Mesendoderm (in vitro differentiated cells): ENCODE measurements around the gene PLPPR3.

Experiments
- DNase-seq: peaks from one replicate; pipeline ENCODE4 v3.0.0; 2013
- H2AK5ac ChIP-seq: 2 replicates; pipeline ENCODE4 v1.6.1; 2013; ENCODE audit warnings: low read length, inconsistent platforms
- H2BK120ac ChIP-seq: 2 replicates; pipeline ENCODE4 v1.6.1; 2013; ENCODE audit warnings: low read depth, mild to moderate bottlenecking, low read length, moderate library complexity, mixed read lengths
- H2BK15ac ChIP-seq: replicated peaks from 2 replicates; pipeline ENCODE4 v1.6.1; 2013; ENCODE audit warnings: low read depth, mild to moderate bottlenecking, moderate library complexity
- H2BK5ac ChIP-seq: 2 replicates; pipeline ENCODE4 v1.6.1; 2013; ENCODE audit warnings: low read length, inconsistent platforms
- H3K18ac ChIP-seq: 2 replicates; pipeline ENCODE4 v1.6.1; 2013; ENCODE audit warnings: mild to moderate bottlenecking, low read length, mixed read lengths
- H3K23ac ChIP-seq: one replicate; pipeline ENCODE4 v1.6.1; 2013; ENCODE audit warnings: low read length
- H3K27ac ChIP-seq: 2 replicates; pipeline ENCODE4 v1.5.1; 2013; ENCODE audit warnings: low read depth, mild to moderate bottlenecking, inconsistent platforms, low read length, moderate library complexity
- H3K27me3 ChIP-seq: 2 replicates; pipeline ENCODE4 v1.6.1; 2013; ENCODE audit warnings: low read length, control low read depth, mild to moderate bottlenecking, inconsistent platforms; ENCODE audit not compliant: insufficient read depth, poor library complexity
- H3K36me3 ChIP-seq: 2 replicates; pipeline ENCODE4 v1.6.1; 2013; ENCODE audit warnings: low read length, inconsistent platforms; ENCODE audit not compliant: control insufficient read depth, insufficient read depth
- H3K4ac ChIP-seq: one replicate; pipeline ENCODE4 v1.6.1; 2013; ENCODE audit warnings: low read depth, mild to moderate bottlenecking, low read length, moderate library complexity
- H3K4me1 ChIP-seq: 2 replicates; pipeline ENCODE4 v1.6.1; 2013; ENCODE audit warnings: low read depth, low read length, inconsistent platforms; ENCODE audit not compliant: control insufficient read depth
- H3K4me2 ChIP-seq: 2 replicates; pipeline ENCODE4 v1.6.1; 2013; ENCODE audit warnings: low read length
- H3K4me3 ChIP-seq: 2 replicates; pipeline ENCODE4 v1.5.1; 2013; ENCODE audit warnings: mild to moderate bottlenecking, low read length
- H3K56ac ChIP-seq: one replicate; pipeline ENCODE4 v1.6.1; 2013; ENCODE audit warnings: low read length
- H3K79me1 ChIP-seq: 2 replicates; pipeline ENCODE4 v1.6.1; 2013; ENCODE audit warnings: low read length, inconsistent platforms
- H3K79me2 ChIP-seq: 2 replicates; pipeline ENCODE4 v1.6.1; 2013; ENCODE audit warnings: mild to moderate bottlenecking, low read length; ENCODE audit not compliant: control insufficient read depth, insufficient read depth
- H3K9ac ChIP-seq: 2 replicates; pipeline ENCODE4 v1.6.1; 2013; ENCODE audit warnings: low read length, inconsistent platforms
- H4K5ac ChIP-seq: one replicate; pipeline ENCODE4 v1.6.1; 2013; ENCODE audit warnings: low read length
- H4K8ac ChIP-seq: one replicate; pipeline ENCODE4 v1.6.1; 2013; ENCODE audit warnings: low read depth, mild to moderate bottlenecking, control low read depth, low read length, moderate library complexity
- WGBS: extraction: QIAGEN DNeasy Blood & Tissue Kit; methylation state at CpG from one replicate; pipeline ENCODE4 v1.1.7; 2013; ENCODE audit warnings: low lambda C conversion rate, missing lambda C conversion rate; ENCODE audit not compliant: insufficient coverage; ENCODE audit errors: extremely low coverage; 5-methylcytosine and 5-hydroxymethylcytosine counted together

Gene PLPPR3

GRCh38 chr19:801861-802497 is 19.8 kb downstream of the PLPPR3 start:
- Histone ChIP-seq H3K79me2 (peaks cover 88% of the 10 kb centered on the region), H3K79me1 (peaks cover 7% of the 10 kb centered on the region), H3K4me2 (no peak overlapping the region), H3K4ac (no peak overlapping the region), H3K27ac (no peak overlapping the region), H2BK5ac (no peak overlapping the region), H3K27me3 (no peaks in the 10 kb centered on the region), H4K5ac (no peak overlapping the region), H2BK120ac (no peak overlapping the region), H3K4me1 (peaks cover 3% of the 10 kb centered on the region), H3K23ac (no peak overlapping the region), H3K9ac (peak overlapping the region; percentile 27), H2BK15ac (no peak overlapping the region), H3K4me3 (no peak overlapping the region), H3K36me3 (peaks cover 30% of the 10 kb centered on the region), H2AK5ac (no peak overlapping the region), H3K56ac (peak overlapping the region; percentile 70), H4K8ac (no peak overlapping the region), H3K18ac (no peak overlapping the region)
- WGBS: no CpG with 5 or more reads among the region's 23 CpGs
- DNase-seq: no peak

- DNase-seq: no peak
- WGBS: no CpG with 5 or more reads among the region's 29 CpGs
- H3K27ac ChIP-seq: no peak overlapping the region
Observed at GRCh38 chr19:801030-801860, 20.5 kb downstream of the PLPPR3 start.

GRCh38 chr19:800360-801029 is 21.3 kb downstream of the PLPPR3 start:
- Histone ChIP-seq H3K36me3 (peaks cover 18% of the 10 kb centered on the region), H2BK5ac (no peak overlapping the region), H3K4me2 (peak overlapping the region; percentile 11), H3K9ac (peak overlapping the region; percentile 62), H2BK15ac (no peak overlapping the region), H3K27ac (no peak overlapping the region), H3K27me3 (no peaks in the 10 kb centered on the region), H3K79me2 (peaks cover 76% of the 10 kb centered on the region), H2BK120ac (no peak overlapping the region), H3K4me1 (peaks cover 3% of the 10 kb centered on the region), H4K8ac (no peak overlapping the region), H3K23ac (no peak overlapping the region), H3K4me3 (no peak overlapping the region), H3K4ac (no peak overlapping the region), H3K18ac (no peak overlapping the region), H3K56ac (peak overlapping the region; percentile 54), H3K79me1 (peaks cover 2% of the 10 kb centered on the region), H2AK5ac (no peak overlapping the region), H4K5ac (no peak overlapping the region)
- WGBS: no CpG with 5 or more reads among the region's 17 CpGs
- no peak for DNase-seq

More at GRCh38 chr19:801030-801860, 20.5 kb downstream of the PLPPR3 start:
- peaks cover 82% of the 10 kb centered on the region for H3K79me2 ChIP-seq
- no peak overlapping the region for H3K18ac ChIP-seq
- peaks cover 2% of the 10 kb centered on the region for H3K79me1 ChIP-seq
- no peaks in the 10 kb centered on the region for H3K27me3 ChIP-seq
- H3K56ac ChIP-seq: peak overlapping the region; percentile 44
- H3K4me3 ChIP-seq: no peak overlapping the region
- no peak overlapping the region for H2BK120ac ChIP-seq
- no peak overlapping the region for H3K4ac ChIP-seq
- peaks cover 22% of the 10 kb centered on the region for H3K36me3 ChIP-seq
- H3K4me1 ChIP-seq: peaks cover 3% of the 10 kb centered on the region
- H2BK15ac ChIP-seq: no peak overlapping the region
- H3K9ac ChIP-seq: peak overlapping the region; percentile 29
- H4K8ac ChIP-seq: no peak overlapping the region
- H4K5ac ChIP-seq: no peak overlapping the region
- no peak overlapping the region for H3K4me2 ChIP-seq
- H3K23ac ChIP-seq: no peak overlapping the region
- H2BK5ac ChIP-seq: no peak overlapping the region
- no peak overlapping the region for H2AK5ac ChIP-seq

GRCh38 chr19:799076-799881 is 22.5 kb downstream of the PLPPR3 start:
- peak overlapping the region; percentile 98 for H3K27ac ChIP-seq
- no CpG with 5 or more reads among the region's 28 CpGs for WGBS

GRCh38 chr19:798415-799075 is 23.2 kb downstream of the PLPPR3 start:
- WGBS: no CpG with 5 or more reads among the region's 44 CpGs

More at GRCh38 chr19:799076-799881, 22.5 kb downstream of the PLPPR3 start:
- peak; percentile 78 for DNase-seq
- Histone ChIP-seq H3K79me2 (peaks cover 64% of the 10 kb centered on the region), H3K4me3 (peak overlapping the region; percentile 100), H3K27me3 (no peaks in the 10 kb centered on the region), H3K36me3 (peaks cover 10% of the 10 kb centered on the region), H3K9ac (peak overlapping the region; percentile 99), H2BK120ac (no peak overlapping the region), H3K4ac (no peak overlapping the region), H3K4me2 (peak overlapping the region; percentile 73), H2AK5ac (no peak overlapping the region), H4K8ac (no peak overlapping the region), H3K18ac (no peak overlapping the region), H2BK15ac (no peak overlapping the region), H3K4me1 (peaks cover 3% of the 10 kb centered on the region), H2BK5ac (no peak overlapping the region), H3K23ac (peak overlapping the region; percentile 97), H3K56ac (peak overlapping the region; percentile 98), H3K79me1 (peaks cover 2% of the 10 kb centered on the region), H4K5ac (no peak overlapping the region)

More at GRCh38 chr19:798415-799075, 23.2 kb downstream of the PLPPR3 start:
- no peak for DNase-seq
- Histone ChIP-seq H3K4ac (peak overlapping the region; percentile 93), H3K56ac (peak overlapping the region; percentile 98), H3K27ac (peak overlapping the region; percentile 98), H4K5ac (no peak overlapping the region), H3K4me3 (peak overlapping the region; percentile 100), H2BK15ac (no peak overlapping the region), H3K79me2 (peaks cover 57% of the 10 kb centered on the region), H2BK5ac (peak overlapping the region; percentile 59), H3K27me3 (no peaks in the 10 kb centered on the region), H4K8ac (no peak overlapping the region), H3K4me2 (peak overlapping the region; percentile 73), H3K36me3 (peaks cover 3% of the 10 kb centered on the region), H3K4me1 (peaks cover 3% of the 10 kb centered on the region), H3K23ac (peak overlapping the region; percentile 98), H3K9ac (peak overlapping the region; percentile 99), H3K79me1 (no peaks in the 10 kb centered on the region), H2BK120ac (peak overlapping the region; percentile 51), H2AK5ac (no peak overlapping the region), H3K18ac (peak overlapping the region; percentile 99)
